ENCODE data around the gene FRY.

FRY gene

DNA sequence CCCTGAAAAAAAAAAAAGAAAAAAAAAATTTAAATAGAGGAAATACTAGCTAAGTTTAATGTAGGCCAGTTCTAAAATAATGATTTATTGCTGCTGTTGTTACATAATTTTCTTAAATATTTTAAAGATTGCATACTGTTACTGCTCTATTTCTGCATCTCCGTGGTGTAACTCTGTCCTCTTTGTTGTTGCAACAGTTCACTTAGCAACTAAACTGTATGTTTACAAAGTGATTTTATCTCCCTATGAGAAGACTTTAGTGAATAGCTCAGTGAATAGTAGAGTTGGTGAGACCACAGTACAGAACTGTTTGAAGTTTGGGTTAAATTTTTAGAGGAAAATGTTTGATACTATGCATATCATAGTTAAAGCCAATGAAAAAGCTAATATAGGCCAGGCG lies 303.1 kb downstream of the FRY start:
- TF ChIP-seq, protein P1, sequence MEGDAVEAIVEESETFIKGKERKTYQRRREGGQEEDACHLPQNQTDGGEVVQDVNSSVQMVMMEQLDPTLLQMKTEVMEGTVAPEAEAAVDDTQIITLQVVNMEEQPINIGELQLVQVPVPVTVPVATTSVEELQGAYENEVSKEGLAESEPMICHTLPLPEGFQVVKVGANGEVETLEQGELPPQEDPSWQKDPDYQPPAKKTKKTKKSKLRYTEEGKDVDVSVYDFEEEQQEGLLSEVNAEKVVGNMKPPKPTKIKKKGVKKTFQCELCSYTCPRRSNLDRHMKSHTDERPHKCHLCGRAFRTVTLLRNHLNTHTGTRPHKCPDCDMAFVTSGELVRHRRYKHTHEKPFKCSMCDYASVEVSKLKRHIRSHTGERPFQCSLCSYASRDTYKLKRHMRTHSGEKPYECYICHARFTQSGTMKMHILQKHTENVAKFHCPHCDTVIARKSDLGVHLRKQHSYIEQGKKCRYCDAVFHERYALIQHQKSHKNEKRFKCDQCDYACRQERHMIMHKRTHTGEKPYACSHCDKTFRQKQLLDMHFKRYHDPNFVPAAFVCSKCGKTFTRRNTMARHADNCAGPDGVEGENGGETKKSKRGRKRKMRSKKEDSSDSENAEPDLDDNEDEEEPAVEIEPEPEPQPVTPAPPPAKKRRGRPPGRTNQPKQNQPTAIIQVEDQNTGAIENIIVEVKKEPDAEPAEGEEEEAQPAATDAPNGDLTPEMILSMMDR (IDR thresholded peaks at IDR 0.05; ENCODE audit: control extremely low read depth, extremely low read depth, low read depth, missing control alignments), result no peak
- ChIA-PET CTCF (interaction anchor here (1.2 to 4.5 kb wide), 3 partner anchors 10 to 108 kb away, joined by 3 to 17 read pairs (median 3); no protein-coding TSS in a partner anchor), POLR2A (no interaction called here)
- no peak for DNase-seq (ENCODE audit: extremely low spot score)

DNA sequence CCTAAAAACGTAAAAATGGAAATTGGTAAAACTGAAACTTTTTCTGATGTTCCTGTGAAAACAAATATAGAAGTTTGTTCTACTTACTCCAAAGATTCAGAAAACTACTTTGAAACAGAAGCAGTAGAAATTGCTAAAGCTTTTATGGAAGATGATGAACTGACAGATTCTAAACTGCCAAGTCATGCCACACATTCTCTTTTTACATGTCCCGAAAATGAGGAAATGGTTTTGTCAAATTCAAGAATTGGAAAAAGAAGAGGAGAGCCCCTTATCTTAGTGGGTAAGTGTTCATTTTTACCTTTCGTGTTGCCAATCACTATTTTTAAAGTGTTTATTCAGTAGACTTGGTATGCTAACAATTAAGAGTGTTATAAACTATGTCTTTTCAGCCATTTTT lies 309.3 kb downstream of the FRY start:
- TF ChIP-seq, protein P1 (IDR thresholded peaks at IDR 0.05; ENCODE audit: control extremely low read depth, extremely low read depth, low read depth, missing control alignments), result no peak
- DNase-seq (ENCODE audit: extremely low spot score), result no peak
- ChIA-PET POLR2A (no interaction called here), CTCF (no interaction called here)

DNA sequence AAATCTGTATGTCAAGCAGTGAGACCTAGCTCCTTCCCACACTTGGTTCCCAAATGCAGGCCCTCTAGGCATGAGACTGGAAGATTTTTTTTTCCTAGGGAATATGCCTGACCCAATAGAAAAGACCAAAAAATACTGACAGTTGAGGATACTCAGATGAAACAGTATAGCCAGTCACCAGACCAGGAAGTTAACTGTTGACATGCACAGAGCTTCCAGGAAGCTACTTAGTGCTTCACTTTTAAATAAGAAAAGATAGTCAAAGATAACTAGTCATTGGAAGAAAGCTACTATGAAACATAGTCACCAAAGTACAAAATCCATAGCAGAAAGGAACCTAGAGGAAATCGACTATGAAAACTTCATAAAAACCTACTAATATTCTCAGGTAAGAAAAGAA lies 316.1 kb downstream of the FRY start:
- ChIA-PET POLR2A (no interaction called here), CTCF (no interaction called here)
- TF ChIP-seq, protein P1 (IDR thresholded peaks at IDR 0.05; ENCODE audit: control extremely low read depth, extremely low read depth, low read depth, missing control alignments), result no peak
- DNase-seq (ENCODE audit: extremely low spot score), result no peak

Measured in GM10248 (cell line).